Activated B cell treated with CpG ODN at 0.5 μM for 24 hours (primary cell): ENCODE measurements around the gene CBX7. TPM values are rescaled to one million over a fixed set of nuclear protein-coding genes. Genes with fewer than 3 reads are reported as not detected.
A peak's percentile ranks its signal among the peaks of the same experiment; 100 is the strongest.
"Not testable (repeated sequence)": the region's sequence is repeated elsewhere in the genome, so short reads cannot be mapped to it uniquely, and the experiment has no call there.

ENCODE experiments used
- ATAC-seq: fragments of 200-7000 bp; cut with Tn5 transposase; one replicate; pipeline ENCODE4 v1.10.0; 2021; ENCODE audit warnings: low read depth, mild to moderate bottlenecking, moderate library complexity
- CTCF ChIA-PET: fragments of 350-600 bp; sonication (Branson Sonifier 250); formaldehyde crosslinking; loops from one replicate; lab custom pipeline; 2021; ENCODE audit warnings: antibody characterized with exemption; lab: Charles Lee
- POLR2A ChIA-PET: fragments of 350-600 bp; sonication (Branson Sonifier 250); formaldehyde crosslinking; loops from one replicate; lab custom pipeline; 2021; ENCODE audit warnings: antibody characterized with exemption; lab: Charles Lee
- DNase-seq: peaks from one replicate; pipeline ENCODE4 v3.0.0; 2022
- H3K27ac Mint-ChIP-seq: one replicate; pipeline ENCODE4 v1.8.0; 2020; ENCODE audit warnings: mixed read lengths
- H3K27me3 Mint-ChIP-seq: one replicate; pipeline ENCODE4 v1.8.0; 2021; ENCODE audit warnings: mixed read lengths
- H3K36me3 Mint-ChIP-seq: one replicate; pipeline ENCODE4 v1.8.0; 2021; ENCODE audit warnings: low read depth, mixed read lengths
- H3K4me1 Mint-ChIP-seq: one replicate; pipeline ENCODE4 v1.8.0; 2021; ENCODE audit warnings: mixed read lengths
- H3K4me3 Mint-ChIP-seq: one replicate; pipeline ENCODE4 v1.8.0; 2020; ENCODE audit warnings: mild to moderate bottlenecking, mixed read lengths
- H3K9me3 Mint-ChIP-seq: one replicate; pipeline ENCODE4 v1.8.0; 2020; ENCODE audit warnings: mixed read lengths
- intact Hi-C: fragments of 100-400 bp; cut with micrococcal nuclease; formaldehyde crosslinking; loops from one replicate; pipeline ENCODE4 v1.15.1; 2024
- total RNA-seq: library from RNA; stranded (reverse); gene quantifications from 2 replicates; pipeline ENCODE4 v1.2.3, GENCODE V29; 2022
- TF ChIP-seq, protein P1 (sequence below): fragments of 200-600 bp; IDR thresholded peaks from one replicate; pipeline ENCODE4 v1.8.0; 2022; ENCODE audit warnings: antibody characterized with exemption, mild to moderate bottlenecking

CBX7 gene
- total RNA-seq, 1 donor from 2014 or later = 45.4 TPM

DNA sequence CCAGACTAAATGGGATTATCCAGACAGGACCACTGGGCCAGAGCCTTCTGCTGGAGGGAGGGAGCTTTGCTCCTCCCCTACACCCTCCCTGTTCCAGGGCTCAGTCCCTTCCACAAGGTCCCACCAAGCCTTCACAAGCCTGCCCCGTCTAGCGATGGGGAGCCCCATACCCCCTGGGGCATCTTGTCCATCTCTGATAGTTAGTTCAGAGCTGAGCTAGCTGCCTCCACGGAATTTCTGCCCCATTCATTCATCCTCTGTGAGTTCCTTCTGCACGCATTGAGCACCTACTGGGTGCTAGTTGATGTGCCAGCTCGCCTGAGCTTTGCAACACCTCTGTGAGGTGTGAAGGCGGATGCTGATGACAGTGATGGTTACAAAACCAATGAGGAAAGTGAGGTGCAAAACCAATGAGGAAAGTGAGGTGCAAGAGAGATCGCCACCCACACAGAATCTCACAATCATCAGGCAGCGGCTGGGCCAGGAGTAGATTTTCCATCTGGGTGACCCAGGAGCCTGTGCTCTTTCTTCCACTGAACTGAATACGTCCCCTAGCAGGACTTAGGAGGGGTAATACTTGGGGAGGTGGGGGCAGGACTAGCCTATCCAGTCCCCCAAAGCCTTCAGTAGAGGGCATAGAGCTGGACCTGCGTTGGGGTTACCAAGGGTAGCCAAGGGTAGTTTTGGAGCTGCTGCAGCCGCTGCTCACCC, 21.5 kb upstream of the CBX7 start:
- H3K9me3 Mint-ChIP-seq = no peaks in the 10 kb centered on the region
- intact Hi-C loops = no loop called here
- POLR2A ChIA-PET = interaction anchor here (0.6 to 2.5 kb wide), 4 partner anchors 144 to 158 kb away, joined by 3 to 13 read pairs (median 4); no protein-coding TSS in a partner anchor
- ATAC-seq (no peak), DNase-seq (no peak)
- H3K27me3 Mint-ChIP-seq = no peaks in the 10 kb centered on the region
- peak overlapping the region; percentile 22 for H3K4me3 Mint-ChIP-seq
- CTCF ChIA-PET = no interaction called here
- H3K4me1 Mint-ChIP-seq = peaks cover 42% of the 10 kb centered on the region
- peak overlapping the region; percentile 74 for H3K27ac Mint-ChIP-seq
- TF ChIP-seq, protein P1, sequence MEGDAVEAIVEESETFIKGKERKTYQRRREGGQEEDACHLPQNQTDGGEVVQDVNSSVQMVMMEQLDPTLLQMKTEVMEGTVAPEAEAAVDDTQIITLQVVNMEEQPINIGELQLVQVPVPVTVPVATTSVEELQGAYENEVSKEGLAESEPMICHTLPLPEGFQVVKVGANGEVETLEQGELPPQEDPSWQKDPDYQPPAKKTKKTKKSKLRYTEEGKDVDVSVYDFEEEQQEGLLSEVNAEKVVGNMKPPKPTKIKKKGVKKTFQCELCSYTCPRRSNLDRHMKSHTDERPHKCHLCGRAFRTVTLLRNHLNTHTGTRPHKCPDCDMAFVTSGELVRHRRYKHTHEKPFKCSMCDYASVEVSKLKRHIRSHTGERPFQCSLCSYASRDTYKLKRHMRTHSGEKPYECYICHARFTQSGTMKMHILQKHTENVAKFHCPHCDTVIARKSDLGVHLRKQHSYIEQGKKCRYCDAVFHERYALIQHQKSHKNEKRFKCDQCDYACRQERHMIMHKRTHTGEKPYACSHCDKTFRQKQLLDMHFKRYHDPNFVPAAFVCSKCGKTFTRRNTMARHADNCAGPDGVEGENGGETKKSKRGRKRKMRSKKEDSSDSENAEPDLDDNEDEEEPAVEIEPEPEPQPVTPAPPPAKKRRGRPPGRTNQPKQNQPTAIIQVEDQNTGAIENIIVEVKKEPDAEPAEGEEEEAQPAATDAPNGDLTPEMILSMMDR = no peak
- no peaks in the 10 kb centered on the region for H3K36me3 Mint-ChIP-seq

DNA sequence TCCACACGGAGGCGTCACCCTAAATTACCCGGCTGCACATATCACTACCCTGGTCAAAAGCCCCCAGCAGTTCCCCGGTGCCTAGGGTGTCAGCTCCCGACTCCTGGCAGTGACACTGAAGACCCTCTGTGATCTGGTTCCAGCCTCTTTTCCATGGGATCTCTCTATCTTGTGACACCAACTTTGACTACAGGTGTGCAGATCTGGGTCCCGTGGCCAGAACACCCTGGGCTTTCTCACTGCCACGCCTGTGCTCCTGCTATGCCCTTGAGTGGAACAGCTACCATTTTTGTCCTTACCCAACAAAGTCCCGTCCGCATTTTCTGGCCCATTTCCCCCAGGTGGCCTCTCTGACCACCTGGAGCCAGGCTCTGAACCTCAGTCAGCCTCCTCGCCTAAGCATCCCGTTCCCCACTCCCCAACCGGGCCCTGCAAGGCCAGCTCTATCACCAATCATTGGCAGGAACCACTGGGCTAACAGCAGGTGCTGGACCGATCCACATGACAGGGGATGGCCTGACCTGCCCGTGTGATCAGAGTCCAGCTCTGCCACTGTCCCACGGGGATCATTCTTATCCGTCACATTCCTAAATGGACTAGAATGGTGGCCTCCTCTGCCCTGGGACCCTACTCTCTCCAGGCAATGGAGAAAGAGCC, 20.7 kb upstream of the CBX7 start:
- no peaks in the 10 kb centered on the region for H3K27me3 Mint-ChIP-seq
- H3K27ac Mint-ChIP-seq = peak overlapping the region; percentile 63
- H3K4me1 Mint-ChIP-seq = peaks cover 42% of the 10 kb centered on the region

DNA sequence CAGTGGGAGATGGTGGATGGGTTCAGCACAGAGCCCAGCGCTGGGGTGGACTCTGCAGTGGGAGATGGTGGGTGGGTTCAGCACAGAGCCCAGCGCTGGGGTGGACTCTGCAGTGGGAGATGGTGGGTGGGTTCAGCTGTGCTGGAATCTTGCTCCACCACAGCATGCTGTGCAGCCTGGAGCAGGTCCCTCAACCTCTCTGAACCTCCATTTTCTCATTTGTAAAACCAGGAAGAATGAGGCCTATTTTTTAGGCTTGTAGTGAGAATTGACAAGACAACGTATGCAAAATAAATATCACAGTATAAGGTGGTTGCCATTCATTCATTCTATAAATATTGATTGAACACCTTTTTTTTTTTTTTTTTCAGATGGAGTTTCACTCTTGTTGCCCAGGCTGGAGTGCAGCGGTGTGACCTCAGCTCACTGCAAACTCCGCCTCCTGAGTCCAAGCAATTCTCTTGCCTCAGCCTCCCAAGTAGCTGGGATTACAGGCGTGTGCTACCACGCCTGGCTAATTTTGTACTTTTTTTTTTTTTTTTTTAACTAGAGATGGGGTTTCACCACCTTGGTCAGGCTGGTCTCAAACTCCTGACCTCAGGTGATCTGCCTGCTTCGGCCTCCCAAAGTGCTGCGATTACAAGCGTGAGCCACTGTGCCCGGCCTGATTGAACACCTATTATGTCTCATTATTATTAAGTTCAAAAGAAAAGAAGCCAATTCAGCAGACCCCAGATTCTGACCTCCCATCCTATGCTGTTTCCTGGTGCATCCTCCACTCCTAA, 20.0 kb upstream of the CBX7 start:
- ChIA-PET CTCF (interaction anchor here (1.5 to 1.6 kb wide), 2 partner anchors 165 to 357 kb away, joined by 4 to 7 read pairs; no protein-coding TSS in a partner anchor), POLR2A (interaction anchor here (0.6 to 2.7 kb wide), 5 partner anchors 9 to 147 kb away, joined by 3 to 30 read pairs (median 3); partner anchors contain the start of gene RPL3)
- intact Hi-C loops, H3K36me3 Mint-ChIP-seq, DNase-seq, H3K27me3 Mint-ChIP-seq, ATAC-seq, H3K9me3 Mint-ChIP-seq, H3K4me3 Mint-ChIP-seq: not testable (repeated sequence)
- H3K4me1 Mint-ChIP-seq = peaks cover 42% of the 10 kb centered on the region
- H3K27ac Mint-ChIP-seq = peak overlapping the region; percentile 63

More for the DNA sequence above, 20.7 kb upstream of the CBX7 start:
- DNase-seq (no peak), ATAC-seq (no peak)
- Mint-ChIP-seq H3K36me3 (no peaks in the 10 kb centered on the region), H3K4me3 (no peak overlapping the region), H3K9me3 (no peaks in the 10 kb centered on the region)
- POLR2A ChIA-PET = interaction anchor here (0.6 to 2.5 kb wide), 3 partner anchors 116 to 147 kb away, joined by 3 to 13 read pairs (median 4); no protein-coding TSS in a partner anchor
- CTCF ChIA-PET = interaction anchor here (1.6 kb wide), 1 partner anchor 356 kb away, joined by 4 read pairs; no protein-coding TSS in a partner anchor
- TF ChIP-seq, protein P1 = no peak
- intact Hi-C loops = no loop called here

DNA sequence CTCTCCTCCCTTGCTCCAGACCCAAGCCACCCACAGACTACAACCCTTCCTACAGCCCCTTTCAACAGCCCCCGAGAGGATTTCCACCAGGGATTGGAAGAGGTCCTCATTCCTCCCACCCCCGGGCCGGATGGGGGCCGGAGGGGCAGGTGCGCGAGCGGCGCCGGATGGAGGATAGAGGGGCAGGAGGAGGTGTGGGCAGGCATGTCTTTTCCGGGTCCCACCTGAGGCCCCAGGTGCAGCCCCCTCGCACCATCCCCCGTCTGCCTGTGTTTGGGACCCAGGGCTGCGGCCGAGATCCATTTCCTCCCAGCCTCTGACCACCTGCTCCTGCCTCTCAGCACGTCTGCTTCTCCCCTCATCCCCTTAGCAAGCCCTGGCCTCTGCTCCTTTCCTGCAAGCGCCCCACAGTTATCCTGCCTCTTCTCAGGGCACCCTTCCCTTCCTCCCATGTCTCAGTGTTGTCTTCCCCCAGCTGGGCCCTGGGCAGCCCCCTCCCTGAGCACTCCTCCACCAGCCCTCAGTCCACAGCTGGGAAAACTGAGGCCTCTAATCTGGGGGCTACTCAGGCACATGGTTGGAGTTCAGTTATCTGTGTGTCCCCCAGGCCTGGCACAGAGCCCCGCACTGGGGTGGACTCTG, 19.3 kb upstream of the CBX7 start:
- Mint-ChIP-seq H3K27ac (peak overlapping the region; percentile 76), H3K36me3 (no peaks in the 10 kb centered on the region), H3K27me3 (no peaks in the 10 kb centered on the region), H3K9me3 (no peaks in the 10 kb centered on the region), H3K4me3 (peak overlapping the region; percentile 35), H3K4me1 (peaks cover 42% of the 10 kb centered on the region)
- ATAC-seq (no peak), DNase-seq (no peak)
- intact Hi-C loops = loop anchor here (1.0 to 2.0 kb wide), 5 partner anchors 19 to 865 kb away; partner anchors contain the start of gene CBX7
- TF ChIP-seq, protein P1 = no peak
- ChIA-PET CTCF (interaction anchor here (0.6 to 2.9 kb wide), 24 partner anchors 11 to 865 kb away, joined by 3 to 75 read pairs (median 5); partner anchors contain the start of genes ATF4 and RPL3), POLR2A (interaction anchor here (0.6 to 3.2 kb wide), 9 partner anchors 8 to 357 kb away, joined by 3 to 30 read pairs (median 9); partner anchors contain the start of genes ATF4 and RPL3)
